Activated B cell treated with CpG ODN at 0.5 μM for 24 hours (primary cell): ENCODE data around the gene ITM2C. TPM values are rescaled to one million over a fixed set of nuclear protein-coding genes. Genes with fewer than 3 reads are reported as not detected.

Source experiments
- ATAC-seq: fragments of 200-7000 bp; cut with Tn5 transposase; one replicate; pipeline ENCODE4 v1.10.0; 2021; ENCODE audit warnings: low read depth, mild to moderate bottlenecking, moderate library complexity
- CTCF ChIA-PET: fragments of 350-600 bp; sonication (Branson Sonifier 250); formaldehyde crosslinking; loops from one replicate; lab custom pipeline; 2021; ENCODE audit warnings: antibody characterized with exemption; lab: Charles Lee
- POLR2A ChIA-PET: fragments of 350-600 bp; sonication (Branson Sonifier 250); formaldehyde crosslinking; loops from one replicate; lab custom pipeline; 2021; ENCODE audit warnings: antibody characterized with exemption; lab: Charles Lee
- DNase-seq: peaks from one replicate; pipeline ENCODE4 v3.0.0; 2022
- H3K27ac Mint-ChIP-seq: one replicate; pipeline ENCODE4 v1.8.0; 2020; ENCODE audit warnings: mixed read lengths
- H3K27me3 Mint-ChIP-seq: one replicate; pipeline ENCODE4 v1.8.0; 2021; ENCODE audit warnings: mixed read lengths
- H3K36me3 Mint-ChIP-seq: one replicate; pipeline ENCODE4 v1.8.0; 2021; ENCODE audit warnings: low read depth, mixed read lengths
- H3K4me1 Mint-ChIP-seq: one replicate; pipeline ENCODE4 v1.8.0; 2021; ENCODE audit warnings: mixed read lengths
- H3K4me3 Mint-ChIP-seq: one replicate; pipeline ENCODE4 v1.8.0; 2020; ENCODE audit warnings: mild to moderate bottlenecking, mixed read lengths
- H3K9me3 Mint-ChIP-seq: one replicate; pipeline ENCODE4 v1.8.0; 2020; ENCODE audit warnings: mixed read lengths
- CTCF ChIP-seq: fragments of 200-600 bp; IDR thresholded peaks from one replicate; pipeline ENCODE4 v1.8.0; 2022; ENCODE audit warnings: antibody characterized with exemption, mild to moderate bottlenecking
- intact Hi-C: fragments of 100-400 bp; cut with micrococcal nuclease; formaldehyde crosslinking; loops from one replicate; pipeline ENCODE4 v1.15.1; 2024
- total RNA-seq: library from RNA; stranded (reverse); gene quantifications from 2 replicates; pipeline ENCODE4 v1.2.3, GENCODE V29; 2022

ITM2C gene
- total RNA-seq, 1 donor from 2014 or later, result 102 TPM

- POLR2A ChIA-PET, result interaction anchor here (1.3 to 2.1 kb wide), 2 partner anchors 9 to 10 kb away, joined by 3 to 9 read pairs; no protein-coding TSS in a partner anchor
- peaks cover 4% of the 10 kb centered on the region for H3K36me3 Mint-ChIP-seq
- CTCF ChIA-PET, result interaction anchor here (0.9 to 1.5 kb wide), 5 partner anchors 9 to 119 kb away, joined by 3 to 6 read pairs (median 3); no protein-coding TSS in a partner anchor
- H3K4me3 Mint-ChIP-seq, result no peak overlapping the region
- no peak for ATAC-seq
- no peak for DNase-seq
- H3K4me1 Mint-ChIP-seq, result peaks cover 77% of the 10 kb centered on the region
- no peak overlapping the region for H3K27ac Mint-ChIP-seq
- TF ChIP-seq CTCF, result no peak
- H3K9me3 Mint-ChIP-seq, result no peaks in the 10 kb centered on the region
- intact Hi-C loops, result no loop called here
- no peaks in the 10 kb centered on the region for H3K27me3 Mint-ChIP-seq
Measured at GRCh38 chr2:230868161-230868946, 3.6 kb downstream of the ITM2C start.

- Mint-ChIP-seq H3K9me3 (no peaks in the 10 kb centered on the region), H3K36me3 (peaks cover 5% of the 10 kb centered on the region), H3K27me3 (no peaks in the 10 kb centered on the region), H3K4me1 (peaks cover 80% of the 10 kb centered on the region), H3K27ac (no peak overlapping the region), H3K4me3 (no peak overlapping the region)
- TF ChIP-seq CTCF, result no peak
- no peak for DNase-seq
- POLR2A ChIA-PET, result interaction anchor here (1.3 kb wide), 1 partner anchor 8 kb away, joined by 3 read pairs; no protein-coding TSS in a partner anchor
- ATAC-seq, result no peak
- intact Hi-C loops, result no loop called here
- CTCF ChIA-PET, result interaction anchor here (1.2 kb wide), 2 partner anchors 8 to 15 kb away, joined by 3 read pairs; no protein-coding TSS in a partner anchor
Measured at GRCh38 chr2:230868947-230869913, 4.5 kb downstream of the ITM2C start.

- Mint-ChIP-seq H3K36me3 (peaks cover 9% of the 10 kb centered on the region), H3K4me3 (no peak overlapping the region)
- intact Hi-C loops, result loop anchor here (5.0 kb wide), 1 partner anchor 522 kb away; no protein-coding TSS in a partner anchor
Measured at GRCh38 chr2:230869914-230870543, 5.3 kb downstream of the ITM2C start.

More at GRCh38 chr2:230869914-230870543, 5.3 kb downstream of the ITM2C start:
- Mint-ChIP-seq H3K27ac (peak overlapping the region; percentile 78), H3K27me3 (no peaks in the 10 kb centered on the region), H3K9me3 (no peaks in the 10 kb centered on the region), H3K4me1 (peaks cover 83% of the 10 kb centered on the region)
- DNase-seq, result no peak
- CTCF ChIA-PET, result no interaction called here
- POLR2A ChIA-PET, result interaction anchor here (1.3 kb wide), 2 partner anchors 8 to 594 kb away, joined by 3 to 4 read pairs; partner anchors contain the start of gene NCL
- TF ChIP-seq CTCF, result no peak
- ATAC-seq, result no peak
